Measurements from ENCODE around the gene SYTL3. TPM values are rescaled to one million over a fixed set of nuclear protein-coding genes. Genes with fewer than 3 reads are reported as not detected.
"Not testable (repeated sequence)": the region's sequence is repeated elsewhere in the genome, so short reads cannot be mapped to it uniquely, and the experiment has no call there.

The SYTL3 gene
- total RNA-seq, 2 donors from 2014 or later = 4.2 to 5.6 TPM

DNA sequence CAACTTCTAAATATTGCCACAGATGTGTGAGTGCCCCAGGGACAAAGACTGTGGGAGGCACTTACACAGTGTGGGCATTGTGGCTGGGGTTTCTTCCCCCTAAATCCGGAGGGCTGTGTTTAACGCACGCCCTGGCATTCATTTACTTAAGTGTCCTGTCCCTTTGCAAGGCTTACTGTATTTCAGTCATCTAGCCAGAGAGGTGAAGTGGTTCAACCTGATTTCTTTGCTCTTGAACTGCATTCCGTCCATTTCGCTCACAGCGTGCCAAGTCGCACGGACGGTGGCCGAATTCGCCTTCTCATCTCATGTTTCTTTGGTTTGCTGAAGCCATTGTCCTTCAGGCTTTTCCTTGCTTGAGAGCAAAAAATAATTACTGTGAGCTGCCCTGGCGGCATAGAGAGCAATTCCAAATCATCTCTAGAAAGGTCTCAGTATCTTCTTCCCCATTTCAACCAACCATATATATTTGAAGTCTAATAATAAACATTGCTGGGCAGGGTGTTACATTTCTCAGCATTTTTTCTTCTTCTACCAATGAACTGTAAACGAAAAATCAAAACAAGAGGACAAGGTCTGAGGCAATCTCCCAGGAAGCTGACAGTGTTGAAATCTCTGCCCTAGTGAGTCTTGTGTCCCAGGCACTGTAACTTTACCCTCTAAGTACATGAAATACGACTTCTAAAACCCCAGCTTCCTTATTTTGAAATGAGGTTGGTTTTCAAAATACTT, 16.9 kb downstream of the SYTL3 start:
- peak overlapping the region in 1 of 2 donors; percentile 19 for H3K27ac ChIP-seq
- TF ChIP-seq, protein P1, sequence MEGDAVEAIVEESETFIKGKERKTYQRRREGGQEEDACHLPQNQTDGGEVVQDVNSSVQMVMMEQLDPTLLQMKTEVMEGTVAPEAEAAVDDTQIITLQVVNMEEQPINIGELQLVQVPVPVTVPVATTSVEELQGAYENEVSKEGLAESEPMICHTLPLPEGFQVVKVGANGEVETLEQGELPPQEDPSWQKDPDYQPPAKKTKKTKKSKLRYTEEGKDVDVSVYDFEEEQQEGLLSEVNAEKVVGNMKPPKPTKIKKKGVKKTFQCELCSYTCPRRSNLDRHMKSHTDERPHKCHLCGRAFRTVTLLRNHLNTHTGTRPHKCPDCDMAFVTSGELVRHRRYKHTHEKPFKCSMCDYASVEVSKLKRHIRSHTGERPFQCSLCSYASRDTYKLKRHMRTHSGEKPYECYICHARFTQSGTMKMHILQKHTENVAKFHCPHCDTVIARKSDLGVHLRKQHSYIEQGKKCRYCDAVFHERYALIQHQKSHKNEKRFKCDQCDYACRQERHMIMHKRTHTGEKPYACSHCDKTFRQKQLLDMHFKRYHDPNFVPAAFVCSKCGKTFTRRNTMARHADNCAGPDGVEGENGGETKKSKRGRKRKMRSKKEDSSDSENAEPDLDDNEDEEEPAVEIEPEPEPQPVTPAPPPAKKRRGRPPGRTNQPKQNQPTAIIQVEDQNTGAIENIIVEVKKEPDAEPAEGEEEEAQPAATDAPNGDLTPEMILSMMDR (IDR thresholded peaks at IDR 0.05) = no peak
- H3K27me3 ChIP-seq = no peaks in the 10 kb centered on the region
- no peaks in the 10 kb centered on the region for H3K4me1 ChIP-seq
- H3K36me3 ChIP-seq = peaks cover 4% of the 10 kb centered on the region
- H3K4me3 ChIP-seq = no peak overlapping the region
- DNase-seq (ENCODE audit: low spot score) = peak; percentile 53
- no peaks in the 10 kb centered on the region for H3K9me3 ChIP-seq

DNA sequence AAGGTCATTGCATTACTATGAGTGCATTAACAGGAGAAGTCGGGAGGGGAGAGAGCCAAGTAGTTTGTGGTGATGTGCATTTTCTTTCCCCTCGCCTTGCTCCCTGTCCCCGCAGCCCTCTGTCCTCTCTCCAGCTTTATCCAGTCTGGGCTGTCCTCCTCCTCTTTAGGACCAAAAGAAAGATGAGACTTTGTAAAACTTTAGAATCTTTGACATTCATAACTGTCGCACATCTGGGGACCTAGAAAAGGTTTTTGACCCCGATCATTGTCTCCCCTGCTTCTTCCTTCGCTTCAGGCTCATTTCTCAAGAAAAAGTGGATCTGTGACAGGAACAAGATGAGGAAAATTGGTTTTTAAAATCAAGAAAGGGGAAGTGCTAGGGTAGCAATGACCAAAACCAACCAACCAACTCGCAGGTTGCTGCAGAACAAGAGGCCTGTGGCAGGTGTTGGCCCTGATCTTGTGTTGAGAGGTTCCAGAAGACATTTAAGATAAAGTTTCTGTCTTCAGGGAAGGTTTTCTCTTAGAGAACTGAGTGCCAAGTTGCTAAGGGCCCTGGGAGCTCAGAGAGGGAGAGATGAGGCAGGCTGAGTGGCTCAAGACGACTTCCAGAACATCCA, 17.6 kb downstream of the SYTL3 start:
- DNase-seq (ENCODE audit: low spot score) = peak; percentile 44
- Histone ChIP-seq H3K27ac (no peak overlapping the region), H3K4me1 (no peaks in the 10 kb centered on the region)

DNA sequence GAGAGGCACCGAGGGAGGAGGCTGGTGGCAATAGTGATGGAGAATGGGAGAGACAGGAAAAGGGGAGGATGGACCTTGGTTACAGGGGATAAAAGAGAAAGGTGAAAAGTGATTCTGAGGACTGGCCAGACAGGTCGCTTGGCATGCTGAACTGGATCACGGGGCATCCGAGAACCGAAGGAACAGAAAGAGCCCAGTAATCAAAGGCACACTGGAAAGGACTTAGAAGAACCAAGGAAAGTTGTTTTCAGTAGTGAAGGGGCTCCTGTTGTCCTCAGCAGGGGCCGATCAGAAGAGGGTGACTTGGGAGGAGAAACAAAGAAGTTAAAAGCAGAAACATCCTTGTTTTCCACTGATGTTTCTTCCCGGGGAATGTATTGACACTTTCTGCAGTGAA, 18.9 kb downstream of the SYTL3 start:
- H3K27ac ChIP-seq = no peak overlapping the region
- TF ChIP-seq, protein P1 (IDR thresholded peaks at IDR 0.05) = no peak

More for the DNA sequence above, 17.6 kb downstream of the SYTL3 start:
- TF ChIP-seq, protein P1 (IDR thresholded peaks at IDR 0.05) = no peak
- Histone ChIP-seq H3K4me3 (no peak overlapping the region), H3K36me3 (peaks cover 4% of the 10 kb centered on the region), H3K9me3 (no peaks in the 10 kb centered on the region), H3K27me3 (no peaks in the 10 kb centered on the region)

DNA sequence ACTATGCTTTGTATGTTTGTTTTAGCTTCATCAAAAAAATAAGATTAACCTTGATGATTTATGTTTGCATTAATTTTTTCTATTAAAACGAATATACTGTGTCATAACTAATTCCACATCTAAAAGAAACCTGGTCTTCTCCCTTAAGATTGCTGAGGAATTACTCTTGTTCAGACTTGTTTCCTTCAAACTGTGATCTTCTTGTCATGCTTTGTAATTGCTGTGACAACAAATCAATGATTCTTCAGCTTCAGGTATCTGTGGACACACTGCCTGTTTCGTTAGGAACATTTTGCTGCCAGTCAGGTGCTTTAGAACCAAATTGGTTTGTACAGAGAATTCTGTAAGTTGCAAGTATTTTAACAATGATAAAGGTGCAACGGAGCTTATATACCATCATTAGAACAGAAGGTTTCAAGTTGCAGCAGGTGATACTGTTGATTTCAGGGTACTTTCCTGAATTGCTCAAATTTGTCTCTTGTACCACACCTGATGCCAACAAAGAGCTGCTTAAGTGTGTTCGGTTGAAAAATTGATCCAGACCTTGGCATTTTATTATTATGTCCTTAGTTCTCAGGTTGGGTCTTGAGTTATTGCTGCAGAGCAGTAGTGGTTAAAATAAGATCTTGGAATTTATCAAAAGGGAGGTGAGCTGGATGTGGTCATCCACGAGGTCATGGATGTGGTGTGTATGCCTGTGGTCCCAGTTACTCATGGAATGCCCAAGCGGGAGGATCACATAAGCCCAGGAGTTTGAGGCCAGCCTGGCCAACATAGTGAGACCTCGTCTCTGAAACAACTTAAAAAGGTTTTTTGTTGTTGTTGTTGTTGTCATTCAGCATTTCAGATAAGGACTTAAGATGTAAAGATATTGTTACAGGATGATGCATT, 19.5 kb downstream of the SYTL3 start:
- H3K27ac ChIP-seq = no peak overlapping the region
- no peak overlapping the region for H3K4me3 ChIP-seq
- H3K27me3 ChIP-seq = no peaks in the 10 kb centered on the region
- peak; percentile 44 for DNase-seq (ENCODE audit: low spot score)
- no peaks in the 10 kb centered on the region for H3K9me3 ChIP-seq
- TF ChIP-seq, protein P1 (IDR thresholded peaks at IDR 0.05) = no peak
- no peaks in the 10 kb centered on the region for H3K4me1 ChIP-seq
- H3K36me3 ChIP-seq = peaks cover 4% of the 10 kb centered on the region

More for the DNA sequence above, 18.9 kb downstream of the SYTL3 start:
- Histone ChIP-seq H3K9me3 (no peaks in the 10 kb centered on the region), H3K4me1 (no peaks in the 10 kb centered on the region), H3K4me3 (no peak overlapping the region), H3K27me3 (no peaks in the 10 kb centered on the region), H3K36me3 (peaks cover 4% of the 10 kb centered on the region)
- peak; percentile 46 for DNase-seq (ENCODE audit: low spot score)

DNA sequence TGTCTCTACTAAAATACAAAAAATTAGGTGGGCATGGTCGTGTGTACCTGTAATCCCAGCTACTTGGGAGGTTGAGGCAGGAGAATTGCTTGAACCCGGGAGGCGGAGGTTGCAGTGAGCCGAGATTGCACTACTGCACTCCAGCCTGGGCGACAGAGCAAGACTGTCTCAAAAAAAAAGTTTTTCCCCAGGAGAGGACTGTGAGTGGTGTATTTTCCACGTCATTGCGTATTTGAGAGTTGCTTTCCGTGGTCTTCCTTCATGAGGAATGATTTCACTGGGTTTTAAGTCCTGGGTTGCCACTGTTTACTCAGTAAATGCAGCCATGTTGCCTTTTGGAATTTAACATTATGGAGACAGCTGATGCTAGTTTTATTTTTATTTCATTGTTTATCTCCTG, 22.3 kb downstream of the SYTL3 start:
- not testable (repeated sequence) for H3K36me3 ChIP-seq; DNase-seq (ENCODE audit: low spot score); H3K4me3 ChIP-seq; H3K27me3 ChIP-seq; H3K9me3 ChIP-seq; H3K27ac ChIP-seq; H3K4me1 ChIP-seq

DNA sequence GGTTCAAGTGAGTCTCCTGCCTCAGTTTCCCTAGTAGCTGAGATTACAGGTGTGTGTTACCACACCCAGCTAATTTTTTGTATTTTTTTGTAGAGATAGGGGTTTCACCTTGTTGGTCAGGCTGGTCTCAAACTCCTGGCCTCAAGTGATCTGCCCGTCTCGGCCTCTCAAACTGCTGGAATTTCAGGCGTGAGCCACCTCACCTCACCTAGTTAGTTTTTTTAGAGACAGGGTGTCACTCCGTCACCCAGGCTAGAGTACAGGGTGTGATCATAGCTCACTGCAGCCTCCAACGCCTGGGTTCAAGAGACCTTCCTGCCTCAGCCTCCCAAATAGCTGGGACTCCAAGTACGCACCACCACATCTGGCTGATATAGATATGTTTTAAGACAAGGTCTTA, 22.9 kb downstream of the SYTL3 start:
- Histone ChIP-seq H3K27ac (no peak overlapping the region), H3K4me3 (no peak overlapping the region), H3K4me1 (no peaks in the 10 kb centered on the region), H3K27me3 (no peaks in the 10 kb centered on the region), H3K36me3 (no peaks in the 10 kb centered on the region), H3K9me3 (no peaks in the 10 kb centered on the region)
- TF ChIP-seq, protein P1 (IDR thresholded peaks at IDR 0.05) = no peak
- no peak for DNase-seq (ENCODE audit: low spot score)
